ENCODE data around the gene ARL15.

DNA sequence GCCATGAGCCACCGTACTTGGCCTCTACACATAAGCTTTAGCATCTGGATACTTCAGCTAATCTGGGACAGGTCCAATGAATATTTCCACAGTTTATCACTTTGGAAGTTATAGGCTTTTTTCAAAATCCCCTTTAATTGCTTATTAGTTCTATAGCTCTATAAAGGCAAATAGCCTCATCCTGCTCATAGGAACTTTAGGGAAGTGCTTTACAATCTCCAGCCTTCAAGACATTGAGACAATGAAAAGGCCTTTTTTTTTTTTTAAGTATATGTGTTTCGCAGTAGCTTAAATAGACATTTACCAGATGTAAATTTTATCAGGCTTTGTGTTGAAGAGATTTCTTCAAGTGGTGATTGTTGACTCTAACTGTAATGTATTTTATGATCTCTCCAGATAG is 224.2 kb downstream of the ARL15 start:
- no peak for TF ChIP-seq EZH2 (IDR thresholded peaks at IDR 0.05; ENCODE audit: insufficient read depth, poor library complexity, severe bottlenecking)
- TF ChIP-seq EZH2phosphoT487 (IDR thresholded peaks at IDR 0.05; ENCODE audit: insufficient read depth, low read depth): no peak
